HEK293T (cell line): ENCODE data around the gene TRIM63.
A peak's percentile ranks its signal among the peaks of the same experiment; 100 is the strongest.

Source experiments
- CTCF ChIA-PET: fragments of 350-600 bp; formaldehyde crosslinking; extraction: SDS; loops from one replicate; lab custom pipeline; 2021; ENCODE audit warnings: antibody characterized with exemption, inconsistent platforms; lab: Yijun Ruan, JAX
- POLR2A ChIA-PET: fragments of 350-600 bp; formaldehyde crosslinking; extraction: SDS; loops from one replicate; lab custom pipeline; 2020; ENCODE audit warnings: antibody characterized with exemption, inconsistent platforms; lab: Yijun Ruan, JAX
- DNase-seq: peaks from one replicate; pipeline ENCODE4 v3.0.0; 2012; ENCODE audit warnings: mixed read lengths; ENCODE audit errors: extremely low spot score
- ARNT ChIP-seq: fragments of 450-650 bp; IDR thresholded peaks from 2 replicates; pipeline ENCODE4 v1.6.1; 2017; ENCODE audit warnings: mild to moderate bottlenecking
- BHLHE40 ChIP-seq: fragments of 450-650 bp; IDR thresholded peaks from 2 replicates; pipeline ENCODE4 v1.6.1; 2016; ENCODE audit warnings: mild to moderate bottlenecking, moderate library complexity, borderline replicate concordance
- CTBP1 ChIP-seq: fragments of 450-650 bp; IDR thresholded peaks from 2 replicates; pipeline ENCODE4 v1.6.1; 2016; ENCODE audit warnings: borderline replicate concordance
- ELF4 ChIP-seq: fragments of 450-650 bp; IDR thresholded peaks from 2 replicates; pipeline ENCODE4 v1.6.1; 2017; ENCODE audit warnings: antibody characterized with exemption
- FOXA1 ChIP-seq: fragments of 450-650 bp; IDR thresholded peaks from 2 replicates; pipeline ENCODE4 v1.6.1; 2016; ENCODE audit warnings: mild to moderate bottlenecking
- FOXK2 ChIP-seq: fragments of 450-650 bp; IDR thresholded peaks from 2 replicates; pipeline ENCODE4 v1.6.1; 2016; ENCODE audit warnings: mild to moderate bottlenecking
- FOXM1 ChIP-seq: fragments of 450-650 bp; IDR thresholded peaks from 2 replicates; pipeline ENCODE4 v1.6.1; 2017; ENCODE audit warnings: mild to moderate bottlenecking, borderline replicate concordance
- HDGF ChIP-seq: fragments of 450-650 bp; IDR thresholded peaks from 2 replicates; pipeline ENCODE4 v1.6.1; 2017; ENCODE audit warnings: antibody characterized with exemption, borderline replicate concordance
- L3MBTL2 ChIP-seq: fragments of 450-650 bp; conservative IDR thresholded peaks from 2 replicates; pipeline ENCODE4 v1.6.1; 2016; ENCODE audit warnings: mild to moderate bottlenecking
- LEF1 ChIP-seq: fragments of 450-650 bp; IDR thresholded peaks from 2 replicates; pipeline ENCODE4 v1.6.1; 2017; ENCODE audit warnings: mild to moderate bottlenecking, borderline replicate concordance
- NFRKB ChIP-seq: fragments of 450-650 bp; IDR thresholded peaks from 2 replicates; pipeline ENCODE4 v1.6.1; 2016; ENCODE audit warnings: mild to moderate bottlenecking, moderate library complexity
- PKNOX1 ChIP-seq: fragments of 450-650 bp; IDR thresholded peaks from 2 replicates; pipeline ENCODE4 v1.6.1; 2016
- SP1 ChIP-seq: fragments of 450-650 bp; IDR thresholded peaks from 2 replicates; pipeline ENCODE4 v1.6.1; 2017
- SUZ12 ChIP-seq: fragments of 450-650 bp; IDR thresholded peaks from 2 replicates; pipeline ENCODE4 v1.6.1; 2016; ENCODE audit warnings: mild to moderate bottlenecking
- TARDBP ChIP-seq: fragments of 450-650 bp; IDR thresholded peaks from 2 replicates; pipeline ENCODE4 v1.6.1; 2016
- ZNF384 ChIP-seq: fragments of 450-650 bp; IDR thresholded peaks from 2 replicates; pipeline ENCODE4 v1.6.1; 2016

Gene TRIM63

GRCh38 chr1:26023009-26023408 lies 44.4 kb downstream of the TRIM63 start:
- no peak for DNase-seq
- ChIA-PET POLR2A (no interaction called here), CTCF (interaction anchor here (1.7 kb wide), 1 partner anchor 122 kb away, joined by 4 read pairs; no protein-coding TSS in a partner anchor)
- no peak for TF ChIP-seq TARDBP
- TF ChIP-seq ARNT = no peak
- no peak for TF ChIP-seq LEF1
- TF ChIP-seq SUZ12 = no peak
- no peak for TF ChIP-seq SP1
- TF ChIP-seq FOXK2 = no peak
- TF ChIP-seq FOXA1 = no peak

- CTCF ChIA-PET = interaction anchor here (0.7 to 1.7 kb wide), 3 partner anchors 13 to 212 kb away, joined by 3 to 4 read pairs (median 3); no protein-coding TSS in a partner anchor
- no peak for TF ChIP-seq TARDBP
- TF ChIP-seq FOXK2 = no peak
- TF ChIP-seq L3MBTL2 = no peak
- no peak for TF ChIP-seq BHLHE40
- TF ChIP-seq CTBP1 = no peak
- TF ChIP-seq PKNOX1 = no peak
- TF ChIP-seq FOXM1 = no peak
- no peak for TF ChIP-seq SUZ12
- TF ChIP-seq NFRKB = no peak
- no peak for TF ChIP-seq HDGF
- TF ChIP-seq FOXA1 = no peak
- no peak for TF ChIP-seq ARNT
- no peak for TF ChIP-seq ZNF384
- no peak for TF ChIP-seq SP1
- TF ChIP-seq ELF4 = no peak
- no peak for DNase-seq
- POLR2A ChIA-PET = no interaction called here
These were observed 45.0 kb downstream of the TRIM63 start for GRCh38 chr1:26022404-26022779.

- DNase-seq = peak; percentile 55
- no peak for TF ChIP-seq ZNF384
- TF ChIP-seq TARDBP = no peak
- TF ChIP-seq NFRKB = no peak
- POLR2A ChIA-PET = interaction anchor here (0.8 kb wide), 1 partner anchor 89 kb away, joined by 3 read pairs; no protein-coding TSS in a partner anchor
- CTCF ChIA-PET = interaction anchor here (0.7 to 0.9 kb wide), 3 partner anchors 13 to 211 kb away, joined by 3 to 4 read pairs (median 3); no protein-coding TSS in a partner anchor
These were observed 45.6 kb downstream of the TRIM63 start, which contains the start of gene EXTL1 for GRCh38 chr1:26021647-26022403. EXTL1 (plus strand) TSS chr1:26021775; CDS start chr1:26022647, 872 bp downstream.

- ChIA-PET POLR2A (interaction anchor here (0.8 kb wide), 1 partner anchor 88 kb away, joined by 3 read pairs; no protein-coding TSS in a partner anchor), CTCF (interaction anchor here (0.7 kb wide), 1 partner anchor 15 kb away, joined by 4 read pairs; no protein-coding TSS in a partner anchor)
- no peak for DNase-seq
- TF ChIP-seq LEF1 (no peak), CTBP1 (no peak), FOXM1 (no peak), ARNT (no peak), FOXA1 (no peak), NFRKB (no peak), PKNOX1 (no peak), HDGF (no peak), ZNF384 (no peak), FOXK2 (no peak), TARDBP (no peak), BHLHE40 (no peak), L3MBTL2 (no peak), SUZ12 (no peak), ELF4 (no peak), SP1 (no peak)
These were observed 46.3 kb downstream of the TRIM63 start for GRCh38 chr1:26020941-26021646.

- no peak for DNase-seq
- TF ChIP-seq ZNF384 (no peak), ARNT (no peak), FOXK2 (no peak)
- ChIA-PET POLR2A (interaction anchor here (1.2 to 1.5 kb wide), 2 partner anchors 15 to 124 kb away, joined by 3 read pairs; no protein-coding TSS in a partner anchor), CTCF (interaction anchor here (1.0 kb wide), 1 partner anchor 16 kb away, joined by 4 read pairs; no protein-coding TSS in a partner anchor)
These were observed 47.1 kb downstream of the TRIM63 start for GRCh38 chr1:26020330-26020768.

GRCh38 chr1:26019641-26020315 lies 47.7 kb downstream of the TRIM63 start:
- CTCF ChIA-PET = interaction anchor here (0.7 to 1.0 kb wide), 2 partner anchors 16 to 486 kb away, joined by 3 to 4 read pairs; no protein-coding TSS in a partner anchor
- POLR2A ChIA-PET = interaction anchor here (1.2 to 1.5 kb wide), 2 partner anchors 15 to 124 kb away, joined by 3 read pairs; no protein-coding TSS in a partner anchor
- DNase-seq = no peak
- no peak for TF ChIP-seq L3MBTL2
- TF ChIP-seq HDGF = no peak
- no peak for TF ChIP-seq PKNOX1
